Right lobe of liver (tissue), 4 donors: ENCODE data around the gene CLPTM1L.

Experiments used
- POLR2A ChIP-seq: fragments of 450-650 bp; IDR thresholded peaks from one replicate; pipeline ENCODE4 v1.6.1; 2017; ENCODE audit warnings: antibody characterized with exemption, mild to moderate bottlenecking
- TF ChIP-seq, protein P1 (sequence below), 4 donors: fragments of 200-600 bp in 3 of 4; fragments of 450-650 bp in 1 of 4; IDR thresholded peaks; one replicate each; pipeline versions ENCODE4 v1.5.1 to v1.8.0; 2016 to 2022; ENCODE audit warnings: antibody characterized with exemption in 4 of 4, mild to moderate bottlenecking in 2 of 4
- donor health status: DM: no; HTN: no; CAD: no.
- donor health status: DM: no; HTN: no; CAD: no.
- donor health status: DM: no; HTN: yes; CAD: no.

DNA sequence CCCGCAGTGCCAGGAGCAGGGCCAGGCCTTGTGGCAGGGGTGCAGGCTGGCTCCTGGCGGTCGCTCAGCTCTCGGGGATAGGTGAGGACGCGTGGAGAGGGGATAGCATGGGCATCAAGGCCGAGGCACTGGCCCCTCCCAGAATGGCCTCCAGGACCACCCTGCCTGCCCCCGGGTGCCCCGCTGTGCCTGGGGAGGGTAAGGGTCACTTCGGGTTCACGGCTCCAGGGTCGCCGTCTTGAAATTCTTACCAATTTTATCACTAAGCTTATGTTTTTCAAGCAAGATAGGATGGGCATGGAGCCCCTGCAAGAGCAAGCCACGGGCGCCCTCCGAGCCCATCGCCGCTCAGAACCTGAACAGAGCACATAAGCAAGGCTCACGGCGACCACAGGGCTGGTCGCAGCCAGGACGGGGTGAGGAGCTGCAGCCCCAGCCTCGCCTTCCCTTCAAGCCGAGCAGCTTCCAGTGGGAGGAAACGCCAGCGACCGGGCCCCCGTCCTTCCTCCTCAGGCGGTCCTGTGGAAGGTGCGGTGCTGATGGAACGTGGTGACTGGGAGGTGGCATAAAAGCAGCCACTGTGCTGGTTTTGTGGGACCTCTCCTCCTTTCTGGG, 14.2 kb upstream of the CLPTM1L start:
- TF ChIP-seq, protein P1, sequence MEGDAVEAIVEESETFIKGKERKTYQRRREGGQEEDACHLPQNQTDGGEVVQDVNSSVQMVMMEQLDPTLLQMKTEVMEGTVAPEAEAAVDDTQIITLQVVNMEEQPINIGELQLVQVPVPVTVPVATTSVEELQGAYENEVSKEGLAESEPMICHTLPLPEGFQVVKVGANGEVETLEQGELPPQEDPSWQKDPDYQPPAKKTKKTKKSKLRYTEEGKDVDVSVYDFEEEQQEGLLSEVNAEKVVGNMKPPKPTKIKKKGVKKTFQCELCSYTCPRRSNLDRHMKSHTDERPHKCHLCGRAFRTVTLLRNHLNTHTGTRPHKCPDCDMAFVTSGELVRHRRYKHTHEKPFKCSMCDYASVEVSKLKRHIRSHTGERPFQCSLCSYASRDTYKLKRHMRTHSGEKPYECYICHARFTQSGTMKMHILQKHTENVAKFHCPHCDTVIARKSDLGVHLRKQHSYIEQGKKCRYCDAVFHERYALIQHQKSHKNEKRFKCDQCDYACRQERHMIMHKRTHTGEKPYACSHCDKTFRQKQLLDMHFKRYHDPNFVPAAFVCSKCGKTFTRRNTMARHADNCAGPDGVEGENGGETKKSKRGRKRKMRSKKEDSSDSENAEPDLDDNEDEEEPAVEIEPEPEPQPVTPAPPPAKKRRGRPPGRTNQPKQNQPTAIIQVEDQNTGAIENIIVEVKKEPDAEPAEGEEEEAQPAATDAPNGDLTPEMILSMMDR (IDR thresholded peaks at IDR 0.05), result no peak
- no peak for TF ChIP-seq POLR2A
